ENCODE measurements around the gene DSC3. TPM values are rescaled to one million over a fixed set of nuclear protein-coding genes. Genes with fewer than 3 reads are reported as not detected.

Gene DSC3
- polyA plus RNA-seq, 2 of the 4 experiments (the other 2 are of a cell fraction), result 0.76 to 2.2 TPM

DNA sequence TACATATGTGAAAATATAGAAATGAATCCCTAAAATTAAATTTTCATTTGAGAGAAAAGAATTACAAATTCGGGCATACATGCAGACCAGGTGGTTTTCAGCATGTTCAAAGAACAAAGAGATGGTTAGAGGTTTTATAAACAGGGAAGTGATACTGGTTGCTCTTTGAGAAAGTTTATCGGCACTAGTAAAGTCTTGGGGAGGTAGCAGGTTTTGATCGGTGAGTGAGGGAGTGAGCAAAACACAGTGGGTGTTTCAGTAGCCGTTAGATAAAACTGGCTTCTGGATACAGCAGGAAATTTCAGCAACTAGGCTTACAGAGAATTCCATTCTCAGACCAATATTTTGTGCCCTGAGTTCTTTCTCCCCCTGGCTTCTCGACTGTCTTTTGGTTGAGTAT is 51.1 kb downstream of the DSC3 start:
- H3K4me3 ChIP-seq, result no peak overlapping the region
- WGBS (ENCODE audit: missing lambda C conversion rate), result 80% methylated on average over 5 of the region's 5 CpGs
- POLR2A ChIA-PET, result no interaction called here
- DNase-seq (ENCODE audit: low read depth in 1 of 2, low spot score in 1 of 2) (no peak), ATAC-seq (no peak), FAIRE-seq (no peak)
- H3K27ac ChIP-seq, result no peak overlapping the region
- CTCF ChIA-PET, result interaction anchor here (0.6 kb wide), 1 partner anchor 266 kb away, joined by 3 read pairs; no protein-coding TSS in a partner anchor
- no peaks in the 10 kb centered on the region for H3K9me3 ChIP-seq
- no peak overlapping the region for H3K4me2 ChIP-seq
- TF ChIP-seq, protein P1, sequence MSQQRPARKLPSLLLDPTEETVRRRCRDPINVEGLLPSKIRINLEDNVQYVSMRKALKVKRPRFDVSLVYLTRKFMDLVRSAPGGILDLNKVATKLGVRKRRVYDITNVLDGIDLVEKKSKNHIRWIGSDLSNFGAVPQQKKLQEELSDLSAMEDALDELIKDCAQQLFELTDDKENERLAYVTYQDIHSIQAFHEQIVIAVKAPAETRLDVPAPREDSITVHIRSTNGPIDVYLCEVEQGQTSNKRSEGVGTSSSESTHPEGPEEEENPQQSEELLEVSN (IDR thresholded peaks at IDR 0.05; ENCODE audit: borderline replicate concordance, low read depth), result no peak
- TF ChIP-seq POLR2AphosphoS2 (conservative IDR thresholded peaks at IDR 0.05; ENCODE audit: low read length), result no peak
- no peak for TF ChIP-seq ZC3H11A (IDR thresholded peaks at IDR 0.05)
- no peak for TF ChIP-seq RAD21 (conservative IDR thresholded peaks at IDR 0.05 in 1 of 2, IDR thresholded peaks at IDR 0.05 in 1 of 2)
- no peak for TF ChIP-seq PBX3 (IDR thresholded peaks at IDR 0.05)
- TF ChIP-seq MAFK (IDR thresholded peaks at IDR 0.05; ENCODE audit: partially characterized antibody), result no peak
- TF ChIP-seq JUN (IDR thresholded peaks at IDR 0.05), result no peak
- no peak for TF ChIP-seq JUNB (IDR thresholded peaks at IDR 0.05)
- no peak for TF ChIP-seq PHF8 (IDR thresholded peaks at IDR 0.05; ENCODE audit: borderline replicate concordance, low read depth)
- no peak for TF ChIP-seq POLR2A (IDR thresholded peaks at IDR 0.05; ENCODE audit: low read length)
- TF ChIP-seq MAX (IDR thresholded peaks at IDR 0.05), result no peak
- H3K4me1 ChIP-seq, result peaks cover 14% of the 10 kb centered on the region

- Histone ChIP-seq H3K9me3 (no peaks in the 10 kb centered on the region), H3K27ac (no peak overlapping the region), H3K4me1 (peaks cover 14% of the 10 kb centered on the region), H3K4me2 (no peak overlapping the region), H3K4me3 (no peak overlapping the region)
- FAIRE-seq (no peak), DNase-seq (ENCODE audit: low read depth in 1 of 2, low spot score in 1 of 2) (no peak), ATAC-seq (no peak)
- ChIA-PET CTCF (interaction anchor here (1.1 kb wide), 1 partner anchor 566 kb away, joined by 3 read pairs; no protein-coding TSS in a partner anchor), POLR2A (no interaction called here)
- TF ChIP-seq, protein P1 (IDR thresholded peaks at IDR 0.05; ENCODE audit: borderline replicate concordance, low read depth), result no peak
- TF ChIP-seq PBX3 (IDR thresholded peaks at IDR 0.05) (no peak), HEYL (CRISPR knock-in tag; IDR thresholded peaks at IDR 0.05) (no peak), EP300 (IDR thresholded peaks at IDR 0.05) (no peak), NPAS2 (CRISPR knock-in tag; IDR thresholded peaks at IDR 0.05; ENCODE audit: borderline replicate concordance) (no peak), MAZ (IDR thresholded peaks at IDR 0.05; ENCODE audit: borderline replicate concordance, low read depth, low read length) (no peak), KDM5A (IDR thresholded peaks at IDR 0.05) (no peak), FOSB (CRISPR knock-in tag; IDR thresholded peaks at IDR 0.05) (no peak), BHLHE40 (IDR thresholded peaks at IDR 0.05; ENCODE audit: low read depth, low read length) (no peak), EHF (CRISPR knock-in tag; IDR thresholded peaks at IDR 0.05) (no peak), HMGXB4 (CRISPR knock-in tag; IDR thresholded peaks at IDR 0.05; ENCODE audit: borderline replicate concordance) (no peak)
- 56% methylated on average over 1 of the region's 1 CpG for WGBS (ENCODE audit: missing lambda C conversion rate)
Measured at GRCh38 chr18:30989141-30989540, 53.4 kb downstream of the DSC3 start.
